Tibial artery (tissue), 4 donors: Measurements from ENCODE around the gene TESK2.

Experiments
- DNase-seq, 2 donors: peaks; one replicate each; pipeline ENCODE4 v3.0.0-alpha.2; 2019
- H3K27ac ChIP-seq, 2 donors: fragments of 200-600 bp; sonication (generic) in 1 of 2; 1 replicate in 1 of 2; 2 replicates in 1 of 2; pipeline ENCODE4 v1.5.1; 2018 to 2019; ENCODE audit warnings: mild to moderate bottlenecking in 1 of 2
- H3K27me3 ChIP-seq, 2 donors: fragments of 200-600 bp; sonication (generic) in 1 of 2; one replicate each; pipeline versions ENCODE4 v1.5.1 to v1.6.0; 2016 to 2019
- H3K36me3 ChIP-seq, 3 donors: fragments of 200-600 bp; sonication (generic) in 2 of 3; one replicate each; pipeline ENCODE4 v1.5.1; 2016 to 2019; ENCODE audit warnings: mild to moderate bottlenecking in 2 of 3
- H3K4me1 ChIP-seq, 4 donors: fragments of 200-600 bp; sonication (generic) in 2 of 4; 1 replicate in 3 of 4; 2 replicates in 1 of 4; pipeline ENCODE4 v1.5.1; 2016 to 2019
- H3K4me3 ChIP-seq, 2 donors: fragments of 200-600 bp; sonication (generic) in 1 of 2; 1 replicate in 1 of 2; 2 replicates in 1 of 2; pipeline ENCODE4 v1.5.1; 2018 to 2019; ENCODE audit warnings: mild to moderate bottlenecking in 2 of 2
- H3K9me3 ChIP-seq, 3 donors: fragments of 200-600 bp; sonication (generic) in 1 of 3; one replicate each; pipeline ENCODE4 v1.5.1; 2016 to 2019
- CTCF ChIP-seq, 2 experiments: fragments of 200-600 bp in 1 of 2; fragments of 450-650 bp in 1 of 2; IDR thresholded peaks; one replicate each; pipeline ENCODE4 v1.5.1; 2017 to 2019; ENCODE audit warnings: antibody characterized with exemption in 2 of 2, mild to moderate bottlenecking in 1 of 2, moderate library complexity in 1 of 2
- intact Hi-C: fragments of 100-400 bp; cut with DNase I; formaldehyde crosslinking; loops from one replicate; pipeline ENCODE4 v1.15.0; 2023; ENCODE audit warnings: low total_unique reads

Gene TESK2

GRCh38 chr1:45304311-45305081, 186.5 kb downstream of the TESK2 start:
- TF ChIP-seq CTCF (IDR thresholded peaks at IDR 0.05), result no peak
- H3K36me3 ChIP-seq, result no peaks in the 10 kb centered on the region
- peak overlapping the region; percentile 84 to 92 for H3K27ac ChIP-seq
- DNase-seq, result peak; percentile 36 to 59
- H3K9me3 ChIP-seq, result no peaks in the 10 kb centered on the region
- intact Hi-C loops, result loop anchor here (10.0 kb wide), 1 partner anchor 520 kb away; the partner anchor contains the start of gene BEST4
- no peaks in the 10 kb centered on the region for H3K27me3 ChIP-seq
- H3K4me1 ChIP-seq, result peaks cover 0 to 13% (median 8%) of the 10 kb centered on the region in 4 donors
- H3K4me3 ChIP-seq, result peak overlapping the region; percentile 63 to 65

GRCh38 chr1:45303520-45304310, 187.2 kb downstream of the TESK2 start:
- peak overlapping the region; percentile 63 to 65 for H3K4me3 ChIP-seq
- no peaks in the 10 kb centered on the region for H3K36me3 ChIP-seq
- intact Hi-C loops, result loop anchor here (10.0 kb wide), 1 partner anchor 519 kb away; the partner anchor contains the start of gene BEST4
- H3K9me3 ChIP-seq, result no peaks in the 10 kb centered on the region
- peaks cover 0 to 13% (median 8%) of the 10 kb centered on the region in 4 donors for H3K4me1 ChIP-seq
- peak; percentile 49 to 62 for TF ChIP-seq CTCF (IDR thresholded peaks at IDR 0.05)
- peak; percentile 98 to 99 for DNase-seq
- peak overlapping the region; percentile 84 to 92 for H3K27ac ChIP-seq
- H3K27me3 ChIP-seq, result no peaks in the 10 kb centered on the region

GRCh38 chr1:45302505-45303150, 188.3 kb downstream of the TESK2 start:
- DNase-seq, result no peak
- H3K27me3 ChIP-seq, result no peaks in the 10 kb centered on the region
- peak overlapping the region; percentile 84 to 92 for H3K27ac ChIP-seq
- no peak for TF ChIP-seq CTCF (IDR thresholded peaks at IDR 0.05)
- H3K4me1 ChIP-seq, result peaks cover 0 to 13% (median 8%) of the 10 kb centered on the region in 4 donors
- no peaks in the 10 kb centered on the region for H3K9me3 ChIP-seq
- peak overlapping the region; percentile 63 to 65 for H3K4me3 ChIP-seq
- intact Hi-C loops, result loop anchor here (10.0 kb wide), 1 partner anchor 518 kb away; the partner anchor contains the start of gene BEST4
- no peaks in the 10 kb centered on the region for H3K36me3 ChIP-seq

GRCh38 chr1:45300669-45300997, 190.3 kb downstream of the TESK2 start:
- DNase-seq, result no peak
- no peaks in the 10 kb centered on the region for H3K36me3 ChIP-seq
- no peaks in the 10 kb centered on the region for H3K27me3 ChIP-seq
- no peak overlapping the region for H3K4me3 ChIP-seq
- intact Hi-C loops, result loop anchor here (2.0 to 10.0 kb wide), 2 partner anchors 286 to 516 kb away; partner anchors contain the start of gene BEST4
- peaks cover 0 to 13% (median 8%) of the 10 kb centered on the region in 4 donors for H3K4me1 ChIP-seq
- no peak for TF ChIP-seq CTCF (IDR thresholded peaks at IDR 0.05)
- H3K9me3 ChIP-seq, result no peaks in the 10 kb centered on the region
- H3K27ac ChIP-seq, result no peak overlapping the region

GRCh38 chr1:45299981-45300668, 190.8 kb downstream of the TESK2 start:
- peak; percentile 67 to 68 for TF ChIP-seq CTCF (IDR thresholded peaks at IDR 0.05)
- H3K9me3 ChIP-seq, result no peaks in the 10 kb centered on the region
- peaks cover 0 to 13% (median 8%) of the 10 kb centered on the region in 4 donors for H3K4me1 ChIP-seq
- no peak overlapping the region for H3K27ac ChIP-seq
- no peaks in the 10 kb centered on the region for H3K27me3 ChIP-seq
- H3K36me3 ChIP-seq, result no peaks in the 10 kb centered on the region
- intact Hi-C loops, result loop anchor here (2.0 to 10.0 kb wide), 2 partner anchors 285 to 515 kb away; partner anchors contain the start of gene BEST4
- DNase-seq, result peak in 1 of 2 donors; percentile 37
- H3K4me3 ChIP-seq, result no peak overlapping the region
